Measurements from ENCODE around the gene AMPD1.

The AMPD1 gene

GRCh38 chr1:114702737-114703136, 7.4 kb upstream of the AMPD1 start:
- no peak for DNase-seq (ENCODE audit: low read depth in 2 of 2)
- no peak for TF ChIP-seq CTCF (IDR thresholded peaks at IDR 0.05; ENCODE audit: low read depth, low read length)
- H3K4me3 ChIP-seq (replicated peaks in 1 of 2; ENCODE audit: low read depth in 2 of 2, low read length in 2 of 2), result no peak overlapping the region

- no peak for DNase-seq (ENCODE audit: low read depth in 2 of 2)
- no peak for TF ChIP-seq CTCF (IDR thresholded peaks at IDR 0.05; ENCODE audit: low read depth, low read length)
- H3K4me3 ChIP-seq (replicated peaks in 1 of 2; ENCODE audit: low read depth in 2 of 2, low read length in 2 of 2), result no peak overlapping the region
Measured at GRCh38 chr1:114701931-114702330, 6.6 kb upstream of the AMPD1 start.

- H3K4me3 ChIP-seq (replicated peaks in 1 of 2; ENCODE audit: low read depth in 2 of 2, low read length in 2 of 2), result no peak overlapping the region
- no peak for TF ChIP-seq CTCF (IDR thresholded peaks at IDR 0.05; ENCODE audit: low read depth, low read length)
- DNase-seq (ENCODE audit: low read depth in 2 of 2), result no peak
Measured at GRCh38 chr1:114700036-114700600, 4.8 kb upstream of the AMPD1 start.

GRCh38 chr1:114696810-114697209, 1.5 kb upstream of the AMPD1 start:
- no peak overlapping the region for H3K4me3 ChIP-seq (replicated peaks in 1 of 2; ENCODE audit: low read depth in 2 of 2, low read length in 2 of 2)
- DNase-seq (ENCODE audit: low read depth in 2 of 2), result no peak
- no peak for TF ChIP-seq CTCF (IDR thresholded peaks at IDR 0.05; ENCODE audit: low read depth, low read length)

- no peak for TF ChIP-seq CTCF (IDR thresholded peaks at IDR 0.05; ENCODE audit: low read depth, low read length)
- DNase-seq (ENCODE audit: low read depth in 2 of 2), result no peak
- no peak overlapping the region for H3K4me3 ChIP-seq (replicated peaks in 1 of 2; ENCODE audit: low read depth in 2 of 2, low read length in 2 of 2)
Measured at GRCh38 chr1:114694540-114695310, 621 bp downstream of the AMPD1 start.

- TF ChIP-seq CTCF (IDR thresholded peaks at IDR 0.05; ENCODE audit: low read depth, low read length), result no peak
- DNase-seq (ENCODE audit: low read depth in 2 of 2), result no peak
- H3K4me3 ChIP-seq (replicated peaks in 1 of 2; ENCODE audit: low read depth in 2 of 2, low read length in 2 of 2), result no peak overlapping the region
Measured at GRCh38 chr1:114692947-114693346, 2.4 kb downstream of the AMPD1 start.

Measured in cardiac fibroblast (primary cell).